ENCODE results near the gene ACRBP.
"Not testable (repeated sequence)": the region's sequence is repeated elsewhere in the genome, so short reads cannot be mapped to it uniquely, and the experiment has no call there.

Gene ACRBP

DNA sequence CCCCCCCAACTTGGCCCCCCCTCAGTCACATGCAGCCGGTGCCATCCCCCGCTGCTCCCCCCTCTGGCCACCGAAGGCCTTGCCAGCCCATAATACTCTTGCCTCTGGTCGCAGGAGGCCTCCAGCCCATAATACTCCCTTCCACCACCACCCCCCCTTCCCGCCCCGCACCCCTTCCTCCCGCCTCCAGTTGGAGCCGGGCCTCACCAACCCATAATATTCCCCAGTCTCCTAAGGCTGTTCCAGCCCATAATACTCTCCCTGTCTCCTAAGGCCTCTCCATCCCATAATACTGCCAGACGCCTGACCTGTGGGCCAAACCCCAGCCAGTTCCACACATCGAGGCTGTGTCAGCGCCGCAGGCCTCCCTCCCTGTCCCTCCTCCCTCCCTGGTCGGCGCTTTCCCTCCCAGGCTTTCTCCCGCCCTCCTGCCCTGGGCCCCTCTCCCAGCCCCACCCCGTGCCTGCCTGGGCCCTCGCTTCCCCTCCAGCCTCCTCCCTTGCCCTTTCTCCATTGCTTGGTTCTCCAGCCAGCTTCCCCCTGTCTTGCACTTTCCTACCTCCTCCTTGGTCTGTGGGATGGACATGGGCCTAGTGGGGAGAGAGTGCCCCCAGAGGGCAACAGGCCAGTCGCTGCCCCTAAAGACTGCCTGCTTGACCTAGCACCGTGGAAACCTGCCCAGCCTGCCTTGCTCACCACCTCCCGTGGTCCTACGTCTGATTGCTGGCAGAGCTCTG lies 33.3 kb downstream of the ACRBP start:
- DNase-seq, result peak; percentile 96

DNA sequence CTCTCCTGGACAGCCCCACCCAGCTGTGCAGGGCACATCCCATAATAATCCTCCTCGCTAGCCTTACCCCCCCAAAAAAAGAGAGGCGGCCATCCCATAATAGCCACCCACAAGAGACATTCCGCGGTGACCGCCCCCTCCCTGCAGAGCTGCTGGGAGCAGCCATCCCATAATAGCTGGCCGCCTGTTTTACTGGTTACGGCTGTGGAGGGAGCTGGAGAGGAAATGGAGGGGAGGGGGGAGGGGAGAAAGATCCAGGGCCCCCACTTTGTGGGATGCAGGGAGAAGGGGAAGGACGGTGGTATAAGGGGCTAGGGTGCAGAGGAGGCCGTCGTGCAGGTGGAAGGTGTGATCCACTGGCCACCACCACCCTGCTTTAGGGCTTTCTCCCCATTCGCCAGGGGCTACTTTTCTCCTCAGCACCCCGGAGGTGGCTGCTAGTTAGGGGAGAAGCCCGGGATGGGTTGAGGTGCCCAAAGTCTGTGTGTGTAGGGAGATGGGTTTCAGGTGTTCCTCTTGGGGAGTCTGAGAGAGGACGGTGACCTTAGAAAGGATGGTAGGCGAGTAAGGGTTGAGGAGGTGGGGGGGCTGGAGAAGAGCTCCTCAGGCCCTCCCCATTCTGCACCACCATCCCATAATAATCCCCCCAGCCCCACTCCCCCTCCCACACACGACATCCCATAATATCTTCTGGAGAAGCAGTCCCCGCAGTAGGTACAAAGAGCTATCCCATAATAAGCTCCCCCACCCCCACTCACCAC lies 34.0 kb downstream of the ACRBP start:
- DNase-seq, result peak; percentile 44

DNA sequence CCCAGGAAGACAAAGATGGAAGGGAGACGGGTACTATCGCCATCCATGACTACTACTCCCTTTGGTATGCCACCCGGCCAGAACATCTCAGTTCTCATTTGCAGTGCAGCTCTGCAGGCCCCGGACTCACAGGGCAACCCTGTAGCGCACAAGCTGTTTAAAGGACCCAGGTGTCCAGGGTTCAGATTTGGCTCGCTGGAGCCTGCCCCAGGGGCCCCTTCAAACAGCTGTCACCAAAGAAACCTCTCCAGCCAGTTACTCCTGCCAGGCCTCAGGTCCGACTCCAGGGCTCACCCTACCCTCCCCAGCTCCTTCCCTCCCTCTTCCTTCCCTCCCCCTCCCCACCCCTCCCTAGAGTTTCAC lies 34.6 kb downstream of the ACRBP start:
- no peak for DNase-seq

DNA sequence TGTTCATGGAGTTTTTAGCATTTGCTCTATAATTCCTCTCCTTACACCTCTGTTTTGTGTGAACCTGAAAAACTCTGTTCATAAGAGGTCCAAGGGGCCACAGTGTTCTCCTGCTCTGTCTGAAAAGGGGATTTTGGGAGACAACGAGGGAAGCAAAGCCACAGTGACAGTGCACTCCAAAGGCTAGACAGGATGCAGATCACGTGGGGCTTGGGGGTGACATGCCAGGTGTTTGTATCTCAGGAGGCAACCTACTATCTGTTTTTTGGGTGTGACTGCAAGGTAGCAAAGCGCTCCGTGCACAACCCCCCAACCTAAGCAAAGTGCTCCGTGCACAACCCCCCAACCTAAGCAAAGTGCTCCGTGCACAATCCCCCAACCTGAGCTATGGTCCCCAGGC lies 35.0 kb downstream of the ACRBP start:
- DNase-seq, result no peak

DNA sequence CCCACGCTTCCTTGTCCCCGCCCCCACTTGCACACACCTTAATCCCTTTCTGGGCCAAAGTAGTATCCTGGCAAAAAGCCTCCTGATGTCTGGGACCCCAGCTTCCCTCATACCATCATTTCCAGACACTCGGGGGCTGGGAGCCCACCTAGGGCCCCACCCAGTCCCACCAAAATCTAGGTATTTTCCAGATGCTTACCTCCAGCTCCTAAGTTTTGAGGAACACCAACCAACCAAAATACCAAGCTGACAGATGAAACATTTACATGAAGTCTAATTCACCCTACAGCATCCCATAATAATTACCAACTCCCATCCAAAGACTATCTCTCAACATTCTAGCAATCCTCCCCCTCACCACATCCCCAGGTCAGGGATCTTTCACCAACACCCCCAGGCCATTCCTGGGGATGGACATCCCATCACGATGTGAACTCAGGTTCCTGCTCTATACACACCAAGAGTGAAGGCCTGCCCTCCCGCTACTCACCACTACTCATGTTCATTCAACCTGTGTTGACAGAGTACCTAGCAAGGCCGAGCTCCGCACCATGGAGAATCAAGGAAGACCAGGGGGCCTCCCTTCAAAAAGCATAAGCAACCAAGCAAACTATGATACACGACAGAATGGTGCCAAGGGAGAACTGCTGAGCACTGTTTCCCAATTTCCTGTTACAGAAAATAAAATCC lies 38.5 kb downstream of the ACRBP start:
- DNase-seq, result no peak

DNA sequence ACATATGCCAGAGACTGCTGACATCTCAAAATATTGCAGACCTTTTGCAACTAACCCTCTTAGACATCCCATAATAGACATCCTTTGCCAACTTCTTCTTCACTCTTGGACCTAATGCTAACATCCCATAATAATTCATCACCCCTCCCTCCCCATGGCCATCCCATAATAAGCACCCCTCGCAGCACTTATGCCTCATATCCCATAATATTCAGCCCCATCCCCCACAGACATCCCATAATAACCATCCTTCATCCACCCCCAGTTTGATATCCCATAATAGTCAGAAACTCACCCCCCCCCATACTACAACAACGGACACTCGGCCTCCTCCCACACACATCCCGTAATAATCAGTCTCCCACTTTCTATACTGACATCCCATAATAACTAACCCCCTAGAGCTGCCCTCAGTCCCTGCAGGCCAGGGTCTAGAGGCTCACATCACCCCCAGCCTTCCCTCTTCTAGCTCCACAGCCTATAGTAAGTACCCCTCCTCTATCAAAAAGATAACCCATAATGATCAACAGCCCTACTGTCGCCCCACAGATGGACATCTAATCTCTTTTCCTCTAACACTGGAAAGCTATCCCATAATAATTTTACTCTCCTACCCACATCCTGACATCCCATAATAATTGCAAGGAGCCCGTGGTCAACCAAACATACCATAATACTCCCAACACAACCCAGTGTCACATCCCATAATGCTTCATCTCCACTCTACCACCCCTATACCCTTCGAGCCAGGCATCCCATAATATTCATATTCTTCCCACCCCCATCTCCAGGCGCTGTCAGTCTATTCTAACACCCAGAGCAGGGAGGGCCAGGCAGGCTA lies 39.3 kb downstream of the ACRBP start:
- peak; percentile 72 for DNase-seq

DNA sequence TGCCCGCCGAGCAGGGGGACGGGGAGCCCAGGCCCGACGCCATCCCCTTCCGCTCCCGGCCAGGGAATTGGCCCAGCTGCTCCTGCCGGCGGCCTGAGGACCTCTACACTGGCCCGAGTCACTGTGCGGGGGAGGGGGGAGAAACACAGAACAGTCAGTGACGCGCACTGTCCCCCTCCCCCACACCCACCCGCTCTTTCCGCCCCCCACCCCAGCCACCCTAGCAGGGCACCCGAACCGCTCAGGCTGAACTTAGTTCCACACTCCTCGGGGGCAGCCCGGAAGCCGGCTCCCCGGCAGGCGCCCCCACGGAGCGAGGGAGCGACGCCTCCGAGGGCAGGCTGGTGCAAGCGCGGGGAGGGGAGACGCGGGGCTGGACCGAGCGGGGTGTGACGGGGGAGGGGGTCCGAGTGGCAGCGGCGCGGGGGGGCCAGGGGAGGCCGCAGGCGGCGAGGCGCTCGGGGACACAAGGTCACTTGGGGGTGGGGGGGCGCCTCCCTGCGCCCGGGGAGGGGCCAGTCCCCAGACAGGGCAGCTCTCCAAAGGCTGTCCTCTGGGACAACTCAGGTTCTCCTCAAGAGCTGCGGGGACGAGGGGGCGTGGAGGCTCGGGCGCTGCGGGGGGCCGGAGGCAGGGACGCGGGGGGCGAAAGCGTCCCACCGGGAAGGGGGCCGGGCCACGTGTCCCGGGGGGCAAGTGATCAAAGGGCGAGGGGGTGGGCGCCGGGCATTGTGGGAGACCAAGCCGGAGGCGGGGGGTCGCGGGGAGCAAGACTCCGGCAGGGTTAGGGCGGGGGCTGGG lies 40.7 kb downstream of the ACRBP start:
- DNase-seq, result no peak

DNA sequence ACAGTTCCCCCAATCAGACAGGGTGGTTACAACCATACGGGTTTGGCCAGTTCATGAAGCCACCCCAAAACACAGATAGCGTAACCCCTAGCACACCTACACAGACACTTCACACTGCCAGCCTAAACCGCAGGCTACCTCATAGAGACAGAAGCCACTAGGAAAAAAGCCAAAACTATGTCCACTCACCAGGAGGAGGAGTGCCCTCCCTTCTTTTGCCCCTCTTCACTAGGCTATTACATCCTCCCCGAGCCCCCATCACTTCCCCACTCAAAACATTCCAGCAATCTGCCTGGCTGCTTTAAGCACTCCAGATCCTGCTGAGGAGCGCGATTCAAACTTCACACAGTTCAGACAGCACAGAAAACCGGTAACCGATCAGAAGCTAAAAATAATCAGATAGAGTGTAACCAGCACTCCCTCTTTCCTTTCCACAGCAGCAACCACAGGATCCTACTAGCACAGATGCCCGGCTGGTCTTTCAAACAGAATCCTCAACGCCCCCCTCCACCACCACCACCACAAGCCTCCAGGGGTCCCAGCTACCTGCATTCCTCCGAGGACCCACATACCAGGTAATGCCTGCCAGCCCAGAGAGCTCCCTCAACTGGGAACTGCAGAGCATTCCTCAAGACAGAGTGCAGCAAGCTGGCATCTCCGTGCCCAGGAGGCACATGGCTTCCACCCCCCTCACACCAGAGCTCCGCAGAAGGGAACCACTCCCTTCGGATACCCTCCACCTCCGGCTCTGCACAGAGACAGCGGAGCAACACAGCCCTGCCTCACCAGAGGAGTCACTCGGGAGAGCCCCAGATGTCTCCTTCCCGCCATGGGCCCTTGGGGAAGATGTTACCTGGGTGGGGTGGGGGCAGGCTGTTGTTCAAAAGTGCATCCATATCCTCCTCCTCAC lies 41.6 kb downstream of the ACRBP start:
- DNase-seq, result no peak

DNA sequence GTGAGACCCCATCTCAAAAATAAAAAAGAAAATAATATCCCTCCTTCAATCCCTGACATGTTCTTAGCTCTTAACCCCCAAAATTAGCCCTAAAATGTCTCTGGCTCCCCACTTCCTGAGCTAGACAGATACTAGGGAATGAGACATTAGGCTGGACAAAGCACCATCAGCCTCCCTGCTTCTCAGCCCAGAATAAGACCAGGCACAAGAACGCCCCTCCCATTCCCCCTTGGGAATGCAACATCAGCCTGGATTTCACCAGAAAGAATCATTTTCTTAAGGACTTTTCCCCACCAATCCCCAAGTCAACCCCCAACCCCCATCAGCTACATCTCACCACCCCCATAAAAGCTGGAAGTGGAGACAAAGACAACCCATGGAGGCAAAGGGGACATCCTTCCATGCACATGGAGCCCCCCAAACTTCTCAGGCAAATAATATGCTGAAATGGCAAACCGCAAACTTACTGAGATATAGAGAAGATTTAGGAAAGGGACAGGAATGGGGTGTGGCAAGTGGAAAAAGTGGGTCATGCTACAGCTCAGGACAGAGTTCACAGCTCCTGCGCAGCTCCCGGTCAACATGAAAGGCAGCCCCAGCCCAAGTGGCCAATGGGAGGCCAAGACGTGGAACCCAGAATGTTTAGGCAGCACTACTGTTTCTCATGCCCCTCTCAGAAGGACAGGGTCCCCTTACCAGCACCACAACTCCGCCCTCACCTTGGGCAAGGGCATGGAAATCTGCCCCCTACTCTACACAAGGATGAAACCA lies 42.8 kb downstream of the ACRBP start:
- no peak for DNase-seq

DNA sequence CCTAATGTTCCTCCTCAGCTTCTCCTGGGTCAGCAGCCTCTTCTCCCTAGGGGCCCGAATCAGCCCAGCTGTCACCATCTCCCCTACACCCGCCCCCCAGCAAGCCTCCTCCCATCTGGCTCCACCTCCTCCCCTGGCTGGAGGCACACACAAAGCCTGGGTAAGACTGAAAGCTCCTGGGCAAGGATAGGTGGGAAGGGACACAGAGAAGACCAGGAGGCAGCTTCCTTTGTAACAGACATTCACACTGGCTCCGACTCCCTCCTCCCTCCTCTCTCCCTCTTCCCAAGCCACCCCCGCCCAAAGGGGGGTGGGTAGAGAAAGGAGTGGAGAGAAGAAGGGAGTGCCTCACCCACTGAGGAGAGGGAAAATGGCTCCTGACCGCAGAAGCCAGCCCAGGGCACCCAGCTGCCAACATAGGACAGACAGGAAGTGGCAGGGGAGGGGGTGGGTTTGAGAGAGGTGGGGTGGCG lies 44.1 kb downstream of the ACRBP start:
- peak; percentile 86 for DNase-seq

DNA sequence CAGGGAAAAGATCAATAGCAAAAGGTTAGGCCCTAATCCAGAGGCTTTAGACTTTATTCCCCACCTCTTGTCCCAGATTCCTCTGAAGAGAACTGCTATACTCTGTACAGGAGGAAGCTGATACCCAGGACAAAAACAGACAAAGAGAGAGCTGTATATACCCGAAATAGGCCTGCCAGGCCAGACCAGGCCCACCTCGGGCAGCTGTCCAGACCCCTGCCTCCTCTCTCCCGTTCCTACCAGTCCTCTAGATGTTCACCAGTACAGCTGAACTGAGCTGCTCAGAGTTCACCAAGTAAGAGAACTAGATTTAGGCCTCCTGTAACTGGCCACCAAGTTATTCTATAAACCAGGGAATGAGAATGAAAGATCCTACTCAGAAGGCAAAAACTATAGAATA lies 44.7 kb downstream of the ACRBP start:
- DNase-seq, result no peak

DNA sequence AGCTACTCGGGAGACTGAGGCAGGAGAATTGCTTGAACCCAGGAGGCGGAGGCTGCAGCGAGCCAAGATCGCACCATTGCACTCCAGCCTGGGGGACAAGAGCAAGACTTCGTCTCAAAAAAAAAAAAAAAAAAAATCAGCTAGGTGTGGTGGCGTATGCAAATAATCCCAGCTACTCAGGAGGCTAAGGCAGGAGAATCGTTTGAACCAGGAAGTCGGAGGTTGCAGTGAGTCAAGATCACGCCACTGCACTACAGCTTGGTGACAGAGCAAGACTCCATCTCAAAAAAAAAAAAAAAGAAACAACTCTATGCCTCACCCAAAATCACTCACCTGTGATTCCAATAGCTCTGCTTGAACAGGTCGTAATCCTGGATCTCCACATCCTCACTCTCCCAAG lies 51.6 kb downstream of the ACRBP start:
- DNase-seq, result not testable (repeated sequence)

DNA sequence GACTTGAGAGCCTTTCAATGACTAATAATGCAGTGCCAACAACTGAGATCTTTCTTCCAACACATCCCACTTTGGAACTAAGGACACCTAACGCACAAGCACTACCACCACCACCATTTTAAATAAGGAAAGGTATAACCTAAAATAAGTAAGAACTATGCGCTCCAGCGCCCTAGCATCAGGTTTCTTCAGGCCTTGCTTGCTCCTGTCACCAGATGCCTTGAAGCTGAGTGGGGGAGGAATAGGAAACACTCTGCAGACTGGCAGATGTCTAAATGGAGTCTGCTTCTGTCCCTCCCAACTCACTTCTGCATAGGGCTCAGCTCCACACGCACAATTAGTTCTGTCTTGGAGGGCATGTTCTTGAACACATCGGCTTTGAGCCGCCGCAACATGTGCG lies 55.1 kb downstream of the ACRBP start:
- DNase-seq, result no peak
